Parathyroid adenoma (tissue), 2 donors: ENCODE measurements around the gene MEIOSIN.

Experiments used
- H2AFZ ChIP-seq: fragments of 300-600 bp; sonication (generic); one replicate; pipeline ENCODE4 v1.7.0; 2017; ENCODE audit warnings: antibody characterized with exemption, mild to moderate bottlenecking
- H3K27ac ChIP-seq: fragments of 300-600 bp; sonication (generic); one replicate; pipeline ENCODE4 v1.7.0; 2017
- H3K27me3 ChIP-seq: fragments of 300-600 bp; sonication (generic); one replicate; pipeline ENCODE4 v1.7.0; 2017; ENCODE audit warnings: low read length; ENCODE audit not compliant: control insufficient read depth, insufficient read depth
- H3K36me3 ChIP-seq: fragments of 300-600 bp; sonication (generic); one replicate; pipeline ENCODE4 v1.7.0; 2017; ENCODE audit warnings: low read length; ENCODE audit not compliant: control insufficient read depth, insufficient read depth
- H3K4me1 ChIP-seq: fragments of 300-600 bp; sonication (generic); one replicate; pipeline ENCODE4 v1.7.0; 2017; ENCODE audit warnings: control low read depth
- H3K4me2 ChIP-seq: fragments of 300-600 bp; sonication (generic); one replicate; pipeline ENCODE4 v1.7.0; 2017; ENCODE audit warnings: low read length
- H3K4me3 ChIP-seq: fragments of 300-600 bp; sonication (generic); one replicate; pipeline ENCODE4 v1.7.0; 2017; ENCODE audit warnings: low read depth, low read length
- H3K79me2 ChIP-seq: fragments of 300-600 bp; sonication (generic); one replicate; pipeline ENCODE4 v1.7.0; 2017; ENCODE audit warnings: control low read depth
- H3K9ac ChIP-seq: fragments of 300-600 bp; sonication (generic); one replicate; pipeline ENCODE4 v1.7.0; 2017; ENCODE audit warnings: mild to moderate bottlenecking
- H3K9me3 ChIP-seq: fragments of 300-600 bp; sonication (generic); one replicate; pipeline ENCODE4 v1.7.0; 2017; ENCODE audit warnings: low read length; ENCODE audit not compliant: control insufficient read depth
- TF ChIP-seq, protein P1 (sequence below): fragments of 300-600 bp; sonication (generic); IDR thresholded peaks from one replicate; pipeline ENCODE4 v1.7.0; 2017; ENCODE audit warnings: antibody characterized with exemption, mild to moderate bottlenecking
- donor health status: primary hyperparathyroidism.

MEIOSIN gene

DNA sequence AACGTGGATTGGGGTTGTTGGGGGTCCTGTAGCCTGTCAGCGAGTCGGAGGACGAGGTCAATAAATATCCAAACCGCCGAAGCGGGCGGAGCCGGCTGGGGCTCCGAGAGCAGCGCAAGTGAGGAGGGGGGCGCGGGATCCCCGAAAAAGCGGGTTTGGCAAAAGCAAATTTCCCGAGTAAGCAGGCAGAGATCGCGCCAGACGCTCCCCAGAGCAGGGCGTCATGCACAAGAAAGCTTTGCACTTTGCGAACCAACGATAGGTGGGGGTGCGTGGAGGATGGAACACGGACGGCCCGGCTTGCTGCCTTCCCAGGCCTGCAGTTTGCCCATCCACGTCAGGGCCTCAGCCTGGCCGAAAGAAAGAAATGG lies 36.6 kb downstream of the MEIOSIN start:
- H3K4me1 ChIP-seq, result peaks cover 24% of the 10 kb centered on the region
- no peak overlapping the region for H3K9ac ChIP-seq
- H3K36me3 ChIP-seq, result no peaks in the 10 kb centered on the region
- H3K27me3 ChIP-seq, result no peaks in the 10 kb centered on the region
- peak overlapping the region; percentile 92 for H2AFZ ChIP-seq
- H3K79me2 ChIP-seq, result peaks cover 13% of the 10 kb centered on the region
- peak overlapping the region; percentile 82 for H3K4me3 ChIP-seq
- peak overlapping the region; percentile 90 for H3K27ac ChIP-seq
- H3K9me3 ChIP-seq, result no peaks in the 10 kb centered on the region
- TF ChIP-seq, protein P1, sequence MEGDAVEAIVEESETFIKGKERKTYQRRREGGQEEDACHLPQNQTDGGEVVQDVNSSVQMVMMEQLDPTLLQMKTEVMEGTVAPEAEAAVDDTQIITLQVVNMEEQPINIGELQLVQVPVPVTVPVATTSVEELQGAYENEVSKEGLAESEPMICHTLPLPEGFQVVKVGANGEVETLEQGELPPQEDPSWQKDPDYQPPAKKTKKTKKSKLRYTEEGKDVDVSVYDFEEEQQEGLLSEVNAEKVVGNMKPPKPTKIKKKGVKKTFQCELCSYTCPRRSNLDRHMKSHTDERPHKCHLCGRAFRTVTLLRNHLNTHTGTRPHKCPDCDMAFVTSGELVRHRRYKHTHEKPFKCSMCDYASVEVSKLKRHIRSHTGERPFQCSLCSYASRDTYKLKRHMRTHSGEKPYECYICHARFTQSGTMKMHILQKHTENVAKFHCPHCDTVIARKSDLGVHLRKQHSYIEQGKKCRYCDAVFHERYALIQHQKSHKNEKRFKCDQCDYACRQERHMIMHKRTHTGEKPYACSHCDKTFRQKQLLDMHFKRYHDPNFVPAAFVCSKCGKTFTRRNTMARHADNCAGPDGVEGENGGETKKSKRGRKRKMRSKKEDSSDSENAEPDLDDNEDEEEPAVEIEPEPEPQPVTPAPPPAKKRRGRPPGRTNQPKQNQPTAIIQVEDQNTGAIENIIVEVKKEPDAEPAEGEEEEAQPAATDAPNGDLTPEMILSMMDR, result no peak
- H3K4me2 ChIP-seq, result peak overlapping the region; percentile 98

DNA sequence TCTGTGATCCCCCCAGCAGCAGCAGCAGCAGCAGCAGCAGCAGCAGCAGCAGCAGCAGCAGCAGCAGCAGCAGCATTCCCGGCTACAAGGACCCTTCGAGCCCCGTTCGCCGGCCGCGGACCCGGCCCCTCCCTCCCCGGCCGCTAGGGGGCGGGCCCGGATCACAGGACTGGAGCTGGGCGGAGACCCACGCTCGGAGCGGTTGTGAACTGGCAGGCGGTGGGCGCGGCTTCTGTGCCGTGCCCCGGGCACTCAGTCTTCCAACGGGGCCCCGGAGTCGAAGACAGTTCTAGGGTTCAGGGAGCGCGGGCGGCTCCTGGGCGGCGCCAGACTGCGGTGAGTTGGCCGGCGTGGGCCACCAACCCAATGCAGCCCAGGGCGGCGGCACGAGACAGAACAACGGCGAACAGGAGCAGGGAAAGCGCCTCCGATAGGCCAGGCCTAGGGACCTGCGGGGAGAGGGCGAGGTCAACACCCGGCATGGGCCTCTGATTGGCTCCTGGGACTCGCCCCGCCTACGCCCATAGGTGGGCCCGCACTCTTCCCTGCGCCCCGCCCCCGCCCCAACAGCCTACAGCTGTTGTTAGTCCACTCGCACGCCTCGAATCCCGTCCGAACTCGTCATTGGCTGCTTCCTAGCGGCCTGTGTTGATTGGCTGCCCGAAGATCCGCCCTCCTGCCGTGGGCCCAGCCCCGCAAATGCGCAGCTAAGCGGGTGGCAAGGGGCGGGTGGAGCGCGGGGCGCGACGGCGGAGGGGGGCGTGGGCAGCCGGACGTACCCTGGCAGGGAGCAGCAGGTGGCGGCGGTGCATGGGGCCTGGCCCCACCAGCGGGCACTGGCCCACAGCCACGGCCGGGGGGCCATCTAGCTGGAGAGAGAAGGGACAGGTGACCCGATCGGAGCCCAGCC lies 37.2 kb downstream of the MEIOSIN start:
- Histone ChIP-seq H3K27me3 (no peaks in the 10 kb centered on the region), H3K27ac (peak overlapping the region; percentile 90), H3K9me3 (no peaks in the 10 kb centered on the region), H3K4me1 (peaks cover 20% of the 10 kb centered on the region), H3K4me2 (peak overlapping the region; percentile 98), H2AFZ (peak overlapping the region; percentile 92), H3K79me2 (peaks cover 7% of the 10 kb centered on the region), H3K4me3 (peak overlapping the region; percentile 82), H3K36me3 (no peaks in the 10 kb centered on the region), H3K9ac (no peak overlapping the region)
- TF ChIP-seq, protein P1, result peak; percentile 99

DNA sequence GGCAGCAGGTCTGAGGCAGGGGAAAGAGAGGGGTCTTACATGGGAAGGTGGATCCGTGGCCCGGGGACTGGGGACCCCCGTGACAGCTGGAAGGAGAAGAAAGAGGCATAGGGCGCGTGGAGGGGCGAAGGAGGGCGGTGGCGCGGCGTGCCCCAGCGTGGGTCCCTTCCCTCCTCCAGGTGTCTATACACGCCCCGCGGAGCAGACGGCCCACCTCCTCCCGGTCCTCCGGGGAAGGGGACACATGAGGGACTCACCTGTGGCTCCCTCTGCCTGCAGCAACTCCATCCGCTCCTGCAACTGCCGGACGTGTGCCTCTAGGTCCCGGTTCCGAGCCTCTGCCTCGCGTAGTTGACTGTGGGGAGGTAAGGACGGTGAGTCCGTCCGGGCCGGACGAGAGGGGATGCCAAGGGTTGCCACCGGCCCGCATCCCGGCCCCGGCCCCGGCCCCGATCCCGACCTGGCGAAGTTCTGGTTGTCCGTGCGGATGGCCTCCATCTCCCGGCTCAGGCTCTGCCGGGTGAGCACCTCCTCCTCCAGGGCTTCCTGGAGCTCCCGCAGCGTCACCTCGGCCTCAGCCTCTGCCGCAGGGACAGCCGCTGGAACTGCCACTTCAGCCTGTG lies 38.2 kb downstream of the MEIOSIN start:
- Histone ChIP-seq H3K9me3 (no peaks in the 10 kb centered on the region), H3K27me3 (no peaks in the 10 kb centered on the region), H3K36me3 (no peaks in the 10 kb centered on the region), H3K4me3 (peak overlapping the region; percentile 82), H2AFZ (no peak overlapping the region), H3K79me2 (no peaks in the 10 kb centered on the region), H3K27ac (peak overlapping the region; percentile 90), H3K4me1 (peaks cover 13% of the 10 kb centered on the region), H3K4me2 (peak overlapping the region; percentile 98), H3K9ac (no peak overlapping the region)
- TF ChIP-seq, protein P1, result no peak

DNA sequence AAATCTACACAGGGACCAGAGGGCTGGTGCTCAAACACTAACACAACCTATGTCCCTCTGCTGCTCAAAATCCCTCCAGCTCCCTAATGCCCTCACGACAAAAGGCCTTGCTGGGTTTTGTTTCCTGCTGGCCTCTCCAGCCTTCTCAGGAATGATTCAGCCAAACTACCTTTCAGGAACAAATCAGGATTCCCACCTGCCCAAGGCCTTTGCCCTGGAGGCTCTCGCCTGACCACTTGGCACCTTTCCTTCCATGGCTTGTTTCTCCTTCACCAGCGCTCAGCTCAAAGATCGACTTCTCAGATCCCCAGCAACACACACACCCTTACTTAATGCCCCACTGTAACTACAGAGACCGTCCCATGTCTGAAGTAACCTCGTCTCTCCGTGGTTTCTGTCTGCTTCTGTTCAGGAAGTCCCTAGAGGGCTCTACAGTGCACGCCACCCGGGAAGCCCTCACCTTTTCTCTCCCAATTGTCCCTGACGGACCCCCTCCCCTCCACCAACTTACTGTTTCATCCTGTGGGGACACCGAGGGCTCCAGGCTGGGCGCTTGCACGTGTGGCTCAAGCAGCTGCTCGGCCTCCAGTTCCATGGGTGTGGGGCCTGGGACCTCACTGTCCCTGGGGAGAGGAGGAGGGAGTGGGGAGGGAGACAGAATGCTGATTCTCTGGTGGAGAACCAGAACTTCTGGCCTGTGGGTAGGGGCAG lies 39.0 kb downstream of the MEIOSIN start:
- Histone ChIP-seq H3K79me2 (no peaks in the 10 kb centered on the region), H3K4me1 (peaks cover 10% of the 10 kb centered on the region), H3K9me3 (no peaks in the 10 kb centered on the region), H3K9ac (no peak overlapping the region), H3K27me3 (no peaks in the 10 kb centered on the region), H3K27ac (no peak overlapping the region), H3K4me2 (no peak overlapping the region), H3K4me3 (no peak overlapping the region), H2AFZ (no peak overlapping the region), H3K36me3 (no peaks in the 10 kb centered on the region)
- TF ChIP-seq, protein P1, result no peak
